SK-N-SH treated with all-trans-retinoic acid at 6 μM for 48 hours (cell line): ENCODE data around the gene CCIN.

Experiments
- ATAC-seq: fragments of 200-7000 bp; cut with Tn5 transposase; 3 replicates; pipeline ENCODE4 v1.9.1; 2020; ENCODE audit warnings: mild to moderate bottlenecking, moderate library complexity
- ARNTL ChIP-seq: fragments of 450-650 bp; formaldehyde crosslinking; IDR thresholded peaks from 2 replicates; pipeline ENCODE4 v1.5.0; 2020; ENCODE audit warnings: low read depth, mild to moderate bottlenecking, moderate library complexity, borderline replicate concordance
- BACH2 ChIP-seq: fragments of 250-450 bp; sonication (Bioruptor Pico); IDR thresholded peaks from 2 replicates; pipeline ENCODE4 v1.9.0; 2021; ENCODE audit warnings: mild to moderate bottlenecking, borderline replicate concordance
- CSDC2 ChIP-seq: fragments of 250-450 bp; sonication (Bioruptor Pico); IDR thresholded peaks from 2 replicates; pipeline ENCODE4 v1.5.0; 2020; ENCODE audit warnings: mild to moderate bottlenecking, moderate library complexity
- ESRRG ChIP-seq: fragments of 250-450 bp; sonication (Bioruptor Pico); IDR thresholded peaks from 2 replicates; pipeline ENCODE4 v1.6.1; 2021; ENCODE audit warnings: mild to moderate bottlenecking
- GLIS3 ChIP-seq: fragments of 250-450 bp; sonication (Bioruptor Pico); IDR thresholded peaks from 2 replicates; pipeline ENCODE4 v1.5.0; 2020; ENCODE audit warnings: mild to moderate bottlenecking, moderate library complexity
- ISL1 ChIP-seq: fragments of 250-450 bp; sonication (Bioruptor Pico); IDR thresholded peaks from 2 replicates; pipeline ENCODE4 v2.1.2; 2022; ENCODE audit warnings: mild to moderate bottlenecking, moderate library complexity
- OSR1 ChIP-seq: fragments of 250-450 bp; sonication (Bioruptor Pico); IDR thresholded peaks from 2 replicates; pipeline ENCODE4 v1.8.0; 2022; ENCODE audit warnings: moderate library complexity, mild to moderate bottlenecking, inconsistent platforms
- PPARA ChIP-seq: fragments of 250-450 bp; sonication (Bioruptor Pico); IDR thresholded peaks from 2 replicates; pipeline ENCODE4 v1.5.0; 2020; ENCODE audit warnings: mild to moderate bottlenecking, borderline replicate concordance
- RARB ChIP-seq: fragments of 250-450 bp; sonication (Bioruptor Pico); IDR thresholded peaks from 2 replicates; pipeline ENCODE4 v1.8.0; 2021; ENCODE audit warnings: mild to moderate bottlenecking, moderate library complexity
- SNAI2 ChIP-seq: fragments of 250-450 bp; sonication (Bioruptor Pico); IDR thresholded peaks from 2 replicates; pipeline ENCODE4 v1.5.0; 2020; ENCODE audit warnings: mild to moderate bottlenecking, moderate library complexity
- TCF4 ChIP-seq: fragments of 250-450 bp; sonication (Bioruptor Pico); IDR thresholded peaks from 2 replicates; pipeline ENCODE4 v1.8.0; 2021; ENCODE audit warnings: mild to moderate bottlenecking, moderate library complexity, borderline replicate concordance
- TOX ChIP-seq: fragments of 250-450 bp; sonication (Bioruptor Pico); IDR thresholded peaks from 2 replicates; pipeline ENCODE4 v1.8.0; 2021; ENCODE audit warnings: mild to moderate bottlenecking, moderate library complexity, borderline replicate concordance
- ZFP3 ChIP-seq: fragments of 250-450 bp; sonication (Bioruptor Pico); IDR thresholded peaks from 2 replicates; pipeline ENCODE4 v1.5.0; 2020; ENCODE audit warnings: mild to moderate bottlenecking, moderate library complexity
- ZNF70 ChIP-seq: fragments of 450-650 bp; formaldehyde crosslinking; IDR thresholded peaks from 2 replicates; pipeline ENCODE4 v1.5.0; 2020; ENCODE audit warnings: mild to moderate bottlenecking, moderate library complexity
- TF ChIP-seq, protein P1 (sequence below): fragments of 250-450 bp; sonication (Bioruptor Pico); IDR thresholded peaks from 2 replicates; pipeline ENCODE4 v1.5.0; 2020; ENCODE audit warnings: mild to moderate bottlenecking, moderate library complexity
- TF ChIP-seq, protein P2 (sequence below): fragments of 250-450 bp; sonication (Bioruptor Pico); IDR thresholded peaks from 2 replicates; pipeline ENCODE4 v1.5.1; 2021; ENCODE audit warnings: mild to moderate bottlenecking, moderate library complexity
- TF ChIP-seq, protein P3 (sequence below): fragments of 250-450 bp; sonication (Bioruptor Pico); IDR thresholded peaks from 2 replicates; pipeline ENCODE4 v1.8.0; 2021; ENCODE audit warnings: low read depth, mild to moderate bottlenecking, moderate library complexity, borderline replicate concordance
- TF ChIP-seq, protein P4 (sequence below): fragments of 250-450 bp; sonication (Bioruptor Pico); IDR thresholded peaks from 2 replicates; pipeline ENCODE4 v1.8.0; 2020; ENCODE audit warnings: mild to moderate bottlenecking, moderate library complexity, borderline replicate concordance

CCIN gene

DNA sequence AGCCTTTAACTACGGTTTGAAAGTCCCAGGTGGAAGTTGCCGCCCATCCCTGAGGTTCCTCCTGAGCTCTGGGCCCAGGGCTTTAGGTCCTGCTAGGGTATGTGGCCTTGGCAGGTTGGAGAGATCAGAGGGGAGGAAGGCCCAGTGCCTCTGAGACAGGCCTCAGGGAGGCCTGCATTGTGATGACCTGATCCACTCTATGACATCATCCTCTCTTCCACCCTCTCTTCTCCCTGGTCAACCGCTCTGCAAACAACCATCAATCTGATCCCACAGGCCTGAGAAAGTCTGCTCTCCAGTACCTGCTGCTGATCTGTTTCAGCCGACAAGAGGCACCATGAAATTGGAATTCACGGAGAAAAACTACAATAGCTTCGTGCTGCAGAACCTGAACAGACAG lies at the start of gene CCIN:
Gene CCIN, plus strand, starts transcription at position 223 of the 400 bp plus-strand sequence. Its CDS starts 115 bp downstream, at position 338.
- TF ChIP-seq PPARA (CRISPR knock-in tag) (no peak), ISL1 (CRISPR knock-in tag) (no peak), TCF4 (CRISPR knock-in tag) (no peak), TOX (CRISPR knock-in tag) (no peak)
- TF ChIP-seq, protein P1, sequence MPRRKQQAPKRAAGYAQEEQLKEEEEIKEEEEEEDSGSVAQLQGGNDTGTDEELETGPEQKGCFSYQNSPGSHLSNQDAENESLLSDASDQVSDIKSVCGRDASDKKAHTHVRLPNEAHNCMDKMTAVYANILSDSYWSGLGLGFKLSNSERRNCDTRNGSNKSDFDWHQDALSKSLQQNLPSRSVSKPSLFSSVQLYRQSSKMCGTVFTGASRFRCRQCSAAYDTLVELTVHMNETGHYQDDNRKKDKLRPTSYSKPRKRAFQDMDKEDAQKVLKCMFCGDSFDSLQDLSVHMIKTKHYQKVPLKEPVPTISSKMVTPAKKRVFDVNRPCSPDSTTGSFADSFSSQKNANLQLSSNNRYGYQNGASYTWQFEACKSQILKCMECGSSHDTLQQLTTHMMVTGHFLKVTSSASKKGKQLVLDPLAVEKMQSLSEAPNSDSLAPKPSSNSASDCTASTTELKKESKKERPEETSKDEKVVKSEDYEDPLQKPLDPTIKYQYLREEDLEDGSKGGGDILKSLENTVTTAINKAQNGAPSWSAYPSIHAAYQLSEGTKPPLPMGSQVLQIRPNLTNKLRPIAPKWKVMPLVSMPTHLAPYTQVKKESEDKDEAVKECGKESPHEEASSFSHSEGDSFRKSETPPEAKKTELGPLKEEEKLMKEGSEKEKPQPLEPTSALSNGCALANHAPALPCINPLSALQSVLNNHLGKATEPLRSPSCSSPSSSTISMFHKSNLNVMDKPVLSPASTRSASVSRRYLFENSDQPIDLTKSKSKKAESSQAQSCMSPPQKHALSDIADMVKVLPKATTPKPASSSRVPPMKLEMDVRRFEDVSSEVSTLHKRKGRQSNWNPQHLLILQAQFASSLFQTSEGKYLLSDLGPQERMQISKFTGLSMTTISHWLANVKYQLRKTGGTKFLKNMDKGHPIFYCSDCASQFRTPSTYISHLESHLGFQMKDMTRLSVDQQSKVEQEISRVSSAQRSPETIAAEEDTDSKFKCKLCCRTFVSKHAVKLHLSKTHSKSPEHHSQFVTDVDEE (CRISPR knock-in tag): no peak
- no peak for ATAC-seq

DNA sequence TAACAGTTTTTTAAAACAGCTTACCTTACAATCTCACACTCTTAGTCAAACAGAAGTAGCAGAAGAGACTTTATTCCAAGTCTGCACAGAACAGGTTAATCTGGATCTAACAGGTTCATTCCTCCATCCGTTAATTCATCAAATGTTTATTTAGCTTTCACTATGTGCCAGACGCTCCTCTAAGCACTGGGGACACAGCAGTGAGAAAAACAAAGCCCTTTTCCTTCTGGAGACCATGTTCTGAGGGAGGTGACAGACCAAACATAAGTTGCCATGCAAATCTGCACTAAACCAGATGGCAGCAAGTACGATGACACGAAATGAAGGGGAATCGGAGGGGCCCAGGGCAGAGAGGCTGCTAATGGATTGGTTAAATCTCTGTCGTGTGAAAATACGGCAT lies 49.7 kb upstream of the CCIN start:
- ATAC-seq: no peak
- TF ChIP-seq, protein P2, sequence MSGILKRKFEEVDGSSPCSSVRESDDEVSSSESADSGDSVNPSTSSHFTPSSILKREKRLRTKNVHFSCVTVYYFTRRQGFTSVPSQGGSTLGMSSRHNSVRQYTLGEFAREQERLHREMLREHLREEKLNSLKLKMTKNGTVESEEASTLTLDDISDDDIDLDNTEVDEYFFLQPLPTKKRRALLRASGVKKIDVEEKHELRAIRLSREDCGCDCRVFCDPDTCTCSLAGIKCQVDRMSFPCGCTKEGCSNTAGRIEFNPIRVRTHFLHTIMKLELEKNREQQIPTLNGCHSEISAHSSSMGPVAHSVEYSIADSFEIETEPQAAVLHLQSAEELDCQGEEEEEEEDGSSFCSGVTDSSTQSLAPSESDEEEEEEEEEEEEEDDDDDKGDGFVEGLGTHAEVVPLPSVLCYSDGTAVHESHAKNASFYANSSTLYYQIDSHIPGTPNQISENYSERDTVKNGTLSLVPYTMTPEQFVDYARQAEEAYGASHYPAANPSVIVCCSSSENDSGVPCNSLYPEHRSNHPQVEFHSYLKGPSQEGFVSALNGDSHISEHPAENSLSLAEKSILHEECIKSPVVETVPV (CRISPR knock-in tag): no peak
- TF ChIP-seq GLIS3 (CRISPR knock-in tag) (no peak), SNAI2 (no peak), OSR1 (CRISPR knock-in tag) (no peak), ZFP3 (CRISPR knock-in tag) (no peak), ARNTL (CRISPR knock-in tag) (no peak), ZNF70 (CRISPR knock-in tag) (no peak), ESRRG (CRISPR knock-in tag) (no peak), RARB (CRISPR knock-in tag) (no peak)
- TF ChIP-seq, protein P3, sequence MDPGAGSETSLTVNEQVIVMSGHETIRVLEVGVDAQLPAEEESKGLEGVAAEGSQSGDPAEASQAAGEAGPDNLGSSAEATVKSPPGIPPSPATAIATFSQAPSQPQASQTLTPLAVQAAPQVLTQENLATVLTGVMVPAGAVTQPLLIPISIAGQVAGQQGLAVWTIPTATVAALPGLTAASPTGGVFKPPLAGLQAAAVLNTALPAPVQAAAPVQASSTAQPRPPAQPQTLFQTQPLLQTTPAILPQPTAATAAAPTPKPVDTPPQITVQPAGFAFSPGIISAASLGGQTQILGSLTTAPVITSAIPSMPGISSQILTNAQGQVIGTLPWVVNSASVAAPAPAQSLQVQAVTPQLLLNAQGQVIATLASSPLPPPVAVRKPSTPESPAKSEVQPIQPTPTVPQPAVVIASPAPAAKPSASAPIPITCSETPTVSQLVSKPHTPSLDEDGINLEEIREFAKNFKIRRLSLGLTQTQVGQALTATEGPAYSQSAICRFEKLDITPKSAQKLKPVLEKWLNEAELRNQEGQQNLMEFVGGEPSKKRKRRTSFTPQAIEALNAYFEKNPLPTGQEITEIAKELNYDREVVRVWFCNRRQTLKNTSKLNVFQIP (CRISPR knock-in tag): no peak
- TF ChIP-seq, all 23 proteins: peak for 0

DNA sequence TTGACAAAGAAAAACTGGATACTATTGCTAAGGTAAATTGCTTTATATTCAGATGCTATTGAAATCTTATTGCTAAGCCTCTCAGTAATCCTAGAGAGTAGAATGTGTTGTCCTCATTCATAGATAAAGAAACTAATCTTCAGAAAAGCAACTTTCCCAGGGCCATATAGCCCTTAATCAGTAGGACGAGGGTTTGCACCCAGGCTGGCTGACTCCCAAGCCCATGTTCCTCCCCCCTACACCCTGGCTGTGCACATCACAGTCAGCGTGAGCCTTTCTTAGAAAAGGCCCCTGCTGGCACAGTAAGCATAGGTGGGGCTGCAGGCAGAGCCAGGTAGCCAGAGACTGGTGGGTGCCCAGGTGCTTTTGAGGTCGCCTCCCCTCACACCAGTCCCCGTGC lies 48.5 kb upstream of the CCIN start:
- TF ChIP-seq ISL1 (CRISPR knock-in tag) (no peak), SNAI2 (no peak), CSDC2 (no peak), TOX (CRISPR knock-in tag) (no peak), BACH2 (CRISPR knock-in tag) (no peak), ARNTL (CRISPR knock-in tag) (no peak), PPARA (CRISPR knock-in tag) (no peak), OSR1 (CRISPR knock-in tag) (no peak)
- TF ChIP-seq, protein P2 (CRISPR knock-in tag): no peak
- TF ChIP-seq, protein P4, sequence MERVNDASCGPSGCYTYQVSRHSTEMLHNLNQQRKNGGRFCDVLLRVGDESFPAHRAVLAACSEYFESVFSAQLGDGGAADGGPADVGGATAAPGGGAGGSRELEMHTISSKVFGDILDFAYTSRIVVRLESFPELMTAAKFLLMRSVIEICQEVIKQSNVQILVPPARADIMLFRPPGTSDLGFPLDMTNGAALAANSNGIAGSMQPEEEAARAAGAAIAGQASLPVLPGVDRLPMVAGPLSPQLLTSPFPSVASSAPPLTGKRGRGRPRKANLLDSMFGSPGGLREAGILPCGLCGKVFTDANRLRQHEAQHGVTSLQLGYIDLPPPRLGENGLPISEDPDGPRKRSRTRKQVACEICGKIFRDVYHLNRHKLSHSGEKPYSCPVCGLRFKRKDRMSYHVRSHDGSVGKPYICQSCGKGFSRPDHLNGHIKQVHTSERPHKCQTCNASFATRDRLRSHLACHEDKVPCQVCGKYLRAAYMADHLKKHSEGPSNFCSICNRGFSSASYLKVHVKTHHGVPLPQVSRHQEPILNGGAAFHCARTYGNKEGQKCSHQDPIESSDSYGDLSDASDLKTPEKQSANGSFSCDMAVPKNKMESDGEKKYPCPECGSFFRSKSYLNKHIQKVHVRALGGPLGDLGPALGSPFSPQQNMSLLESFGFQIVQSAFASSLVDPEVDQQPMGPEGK: no peak
- TF ChIP-seq, protein P1 (CRISPR knock-in tag): no peak
- TF ChIP-seq, protein P3 (CRISPR knock-in tag): no peak
- TF ChIP-seq, all 23 proteins: peak for 0
- no peak for ATAC-seq
